Transverse colon (tissue), 4 donors: ENCODE data around the gene IL18BP. TPM values are rescaled to one million over a fixed set of nuclear protein-coding genes. Genes with fewer than 3 reads are reported as not detected.

ENCODE experiments used
- DNase-seq: peaks from one replicate; pipeline ENCODE4 v3.0.0-alpha.2; 2019
- H3K27ac ChIP-seq, 4 donors: fragments of 200-600 bp; sonication (generic); 2 replicates each; pipeline ENCODE4 v1.5.1; 2016 to 2018; ENCODE audit warnings: inconsistent platforms in 4 of 4
- H3K27me3 ChIP-seq: fragments of 200-600 bp; sonication (generic); 2 replicates; pipeline ENCODE4 v1.5.1; 2017; ENCODE audit warnings: inconsistent platforms
- H3K36me3 ChIP-seq, 4 donors: fragments of 200-600 bp; sonication (generic); 2 replicates each; pipeline ENCODE4 v1.5.1; 2017 to 2019; ENCODE audit warnings: inconsistent platforms in 4 of 4
- H3K4me1 ChIP-seq, 4 donors: fragments of 200-600 bp; sonication (generic); 2 replicates each; pipeline ENCODE4 v1.5.1; 2017 to 2020; ENCODE audit warnings: inconsistent platforms in 4 of 4
- H3K4me3 ChIP-seq, 4 donors: fragments of 200-600 bp; sonication (generic); 1 replicate in 1 of 4; 2 replicates in 3 of 4; pipeline versions ENCODE4 v1.5.1 to v1.6.1; 2017 to 2019; ENCODE audit warnings: inconsistent platforms in 4 of 4
- H3K9me3 ChIP-seq, 2 donors: fragments of 200-600 bp; sonication (generic); 2 replicates each; pipeline ENCODE4 v1.5.1; 2017 to 2019; ENCODE audit warnings: inconsistent platforms in 2 of 2
- CTCF ChIP-seq, 5 experiments: fragments of 200-600 bp in 3 of 5; fragments of 450-650 bp in 2 of 5; sonication (generic) in 3 of 5; IDR thresholded peaks; 1 replicate in 2 of 5; 2 replicates in 3 of 5; pipeline ENCODE4 v1.5.1; 2016 to 2017; ENCODE audit warnings: antibody characterized with exemption in 5 of 5, inconsistent platforms in 3 of 5, mild to moderate bottlenecking in 2 of 5, moderate library complexity in 1 of 5
- EP300 ChIP-seq: sonication (generic); formaldehyde crosslinking; IDR thresholded peaks from one replicate; pipeline ENCODE4 v1.6.1; 2017; ENCODE audit warnings: antibody characterized with exemption, low read depth
- POLR2A ChIP-seq: fragments of 450-650 bp; IDR thresholded peaks from one replicate; pipeline ENCODE4 v1.6.1; 2016; ENCODE audit warnings: antibody characterized with exemption, mild to moderate bottlenecking, moderate library complexity
- POLR2AphosphoS5 ChIP-seq, 3 donors: sonication (generic); formaldehyde crosslinking; IDR thresholded peaks; one replicate each; pipeline ENCODE4 v1.6.1; 2016; ENCODE audit warnings: antibody characterized with exemption in 3 of 3
- WGBS, 2 donors: methylation state at CpG; one replicate each; pipeline ENCODE4 v1.1.5; 2018; ENCODE audit warnings: low coverage in 1 of 2; 5-methylcytosine and 5-hydroxymethylcytosine counted together
- in situ Hi-C, 4 donors: fragments of 200-750 bp; cut with MboI; loops; one replicate each; pipeline versions ENCODE4 v1.15.0 to v1.15.1; 2017; ENCODE audit warnings: low sequenced_read_pairs in 3 of 4, low pct_ligation_motif_present in 1 of 4, low pct_unique_long_range_greater_than_20kb in 1 of 4
- intact Hi-C: fragments of 100-400 bp; cut with DNase I; formaldehyde crosslinking; loops from one replicate; pipeline ENCODE4 v1.15.1; 2023; ENCODE audit warnings: low total_unique reads
- total RNA-seq, 4 donors: library from RNA; depleted of rRNA; stranded (reverse); fragments of >200 nt; gene quantifications; one replicate each; pipeline ENCODE4 v1.1.0, GENCODE V29; 2016

Gene IL18BP
- total RNA-seq, 4 donors from 2014 or later = 7.4 to 29.9 (median 14.5) TPM

GRCh38 chr11:72014761-72015320 is 16.1 kb downstream of the IL18BP start:
- peaks cover 2 to 25% (median 12%) of the 10 kb centered on the region in 4 donors for H3K4me1 ChIP-seq
- 94% methylated on average over 11 to 16 of the region's 16 CpGs for WGBS, 2 donors
- TF ChIP-seq EP300 (no peak), POLR2A (no peak), POLR2AphosphoS5 (IDR thresholded peaks at IDR 0.05) (no peak), CTCF (IDR thresholded peaks at IDR 0.05) (no peak)

GRCh38 chr11:72015511-72016061 is 16.9 kb downstream of the IL18BP start:
- intact Hi-C loops = no loop called here
- in situ Hi-C loops = no loop called here
- Histone ChIP-seq H3K4me3 (no peak overlapping the region), H3K27ac (no peak overlapping the region), H3K4me1 (peaks cover 2 to 25% (median 12%) of the 10 kb centered on the region in 4 donors), H3K36me3 (peaks cover 0 to 94% (median 50%) of the 10 kb centered on the region in 4 donors), H3K27me3 (no peaks in the 10 kb centered on the region), H3K9me3 (no peaks in the 10 kb centered on the region)
- TF ChIP-seq EP300 (no peak), POLR2AphosphoS5 (IDR thresholded peaks at IDR 0.05) (no peak)
- no peak for DNase-seq
- 90 to 100% methylated on average over 1 to 10 of the region's 10 CpGs for WGBS, 2 donors

More at GRCh38 chr11:72014761-72015320, 16.1 kb downstream of the IL18BP start:
- DNase-seq = no peak
- intact Hi-C loops (no loop called here), in situ Hi-C loops (no loop called here)
- Histone ChIP-seq H3K27ac (peak overlapping the region in 1 of 4 donors; percentile 69), H3K9me3 (no peaks in the 10 kb centered on the region), H3K27me3 (no peaks in the 10 kb centered on the region), H3K36me3 (peaks cover 2 to 94% (median 50%) of the 10 kb centered on the region in 4 donors), H3K4me3 (no peak overlapping the region)

GRCh38 chr11:72018171-72018570 is 19.5 kb downstream of the IL18BP start:
- H3K4me3 ChIP-seq = no peak overlapping the region
- in situ Hi-C loops = no loop called here
- H3K36me3 ChIP-seq = peaks cover 0 to 100% (median 53%) of the 10 kb centered on the region in 4 donors
- H3K9me3 ChIP-seq = no peaks in the 10 kb centered on the region
- intact Hi-C loops = no loop called here
- DNase-seq = no peak
- 88 to 97% methylated on average over 5 to 9 of the region's 9 CpGs for WGBS, 2 donors
- no peaks in the 10 kb centered on the region for H3K27me3 ChIP-seq
- peaks cover 0 to 15% (median 10%) of the 10 kb centered on the region in 4 donors for H3K4me1 ChIP-seq
- TF ChIP-seq POLR2AphosphoS5 (IDR thresholded peaks at IDR 0.05) (no peak), CTCF (IDR thresholded peaks at IDR 0.05) (no peak), POLR2A (no peak), EP300 (no peak)
- no peak overlapping the region for H3K27ac ChIP-seq

GRCh38 chr11:72023335-72023734 is 24.6 kb downstream of the IL18BP start:
- H3K4me1 ChIP-seq = peaks cover 20 to 44% (median 23%) of the 10 kb centered on the region in 4 donors

More at GRCh38 chr11:72023335-72023734, 24.6 kb downstream of the IL18BP start:
- 81 to 83% methylated on average over 2 to 4 of the region's 4 CpGs for WGBS, 2 donors
- Histone ChIP-seq H3K27me3 (no peaks in the 10 kb centered on the region), H3K36me3 (peaks cover 0 to 83% (median 32%) of the 10 kb centered on the region in 4 donors), H3K27ac (no peak overlapping the region), H3K9me3 (no peaks in the 10 kb centered on the region), H3K4me3 (no peak overlapping the region)
- no peak for DNase-seq
- no peak for TF ChIP-seq CTCF (IDR thresholded peaks at IDR 0.05)
- no peak for TF ChIP-seq EP300
- no peak for TF ChIP-seq POLR2AphosphoS5 (IDR thresholded peaks at IDR 0.05)
- TF ChIP-seq POLR2A = no peak
- in situ Hi-C loops = loop anchor here in 3 of 4 donors (5.0 to 10.0 kb wide), 2 partner anchors 69 to 71 kb away; no protein-coding TSS in a partner anchor
- intact Hi-C loops = no loop called here
